K562 (cell line): ENCODE data around the gene ST6GALNAC1. TPM values are rescaled to one million over a fixed set of nuclear protein-coding genes. Genes with fewer than 3 reads are reported as not detected.

ENCODE experiments used
- BHLHE40 ChIP-seq: IDR thresholded peaks from 2 replicates; pipeline ENCODE4 v1.6.1; 2011; ENCODE audit warnings: low read length, improper control_type of control experiment
- CCNT2 ChIP-seq: IDR thresholded peaks from 2 replicates; pipeline ENCODE4 v1.6.1; 2011; ENCODE audit warnings: borderline replicate concordance, low read depth, mild to moderate bottlenecking, moderate library complexity, mixed read lengths, low read length; ENCODE audit not compliant: insufficient read length; ENCODE audit errors: extremely low read depth
- CREB3L1 ChIP-seq: fragments of 450-650 bp; IDR thresholded peaks from 2 replicates; pipeline ENCODE4 v1.6.1; 2014; ENCODE audit warnings: low read depth, mild to moderate bottlenecking, moderate library complexity, borderline replicate concordance
- CREM ChIP-seq: IDR thresholded peaks from 2 replicates; pipeline ENCODE4 v1.6.1; 2014; ENCODE audit warnings: antibody characterized with exemption, low read depth
- EP400 ChIP-seq: fragments of 450-650 bp; IDR thresholded peaks from 2 replicates; pipeline ENCODE4 v1.6.1; 2017; ENCODE audit warnings: antibody characterized with exemption, mild to moderate bottlenecking, moderate library complexity
- HDAC1 ChIP-seq, 2 experiments: fragments of 450-650 bp; IDR thresholded peaks; 2 replicates each; pipeline ENCODE4 v1.6.1; 2016 to 2017; ENCODE audit warnings: inconsistent platforms in 1 of 2, mild to moderate bottlenecking in 1 of 2, moderate library complexity in 1 of 2
- HDAC3 ChIP-seq: fragments of 450-650 bp; IDR thresholded peaks from 2 replicates; pipeline ENCODE4 v1.6.1; 2018; ENCODE audit warnings: borderline replicate concordance, mild to moderate bottlenecking, moderate library complexity; ENCODE audit not compliant: partially characterized antibody
- KAT8 ChIP-seq: fragments of 450-650 bp; IDR thresholded peaks from 2 replicates; pipeline ENCODE4 v1.6.1; 2016; ENCODE audit warnings: low read depth, mild to moderate bottlenecking
- KDM1A ChIP-seq, 2 experiments: fragments of 450-650 bp; IDR thresholded peaks; 2 replicates each; pipeline ENCODE4 v1.6.1; 2016; ENCODE audit warnings: mild to moderate bottlenecking in 2 of 2
- MAFG ChIP-seq: fragments of 450-650 bp; conservative IDR thresholded peaks from 2 replicates; pipeline ENCODE4 v1.6.1; 2016; ENCODE audit warnings: missing genetic modification characterization, missing compliant biosample characterization
- RCOR1 ChIP-seq, 2 experiments: IDR thresholded peaks; 2 replicates each; pipeline ENCODE4 v1.6.1; 2012; ENCODE audit warnings: low read depth in 2 of 2, low read length in 2 of 2, borderline replicate concordance in 1 of 2, improper control_type of control experiment in 1 of 2
- RFX5 ChIP-seq: IDR thresholded peaks from 2 replicates; pipeline ENCODE4 v1.6.1; 2011; ENCODE audit warnings: low read depth, mild to moderate bottlenecking, improper control_type of control experiment, low read length
- SPI1 ChIP-seq: IDR thresholded peaks from 2 replicates; pipeline ENCODE4 v1.6.1; 2011; ENCODE audit warnings: low read depth, low read length, control low read depth, borderline replicate concordance
- TAL1 ChIP-seq: fragments of 450-650 bp; IDR thresholded peaks from 2 replicates; pipeline ENCODE4 v1.6.1; 2016; ENCODE audit warnings: mild to moderate bottlenecking
- TBL1XR1 ChIP-seq, 2 experiments: IDR thresholded peaks; 2 replicates each; pipeline ENCODE4 v1.6.1; 2012; ENCODE audit warnings: improper control_type of control experiment in 2 of 2, low read length in 2 of 2, mild to moderate bottlenecking in 1 of 2
- TEAD1 ChIP-seq, 2 experiments: fragments of 450-650 bp in 1 of 2; sonication (generic) in 1 of 2; formaldehyde crosslinking; IDR thresholded peaks; 2 replicates each; pipeline versions ENCODE4 v1.4.0 to v1.8.0; 2020 to 2022; ENCODE audit warnings: mild to moderate bottlenecking in 2 of 2, missing genetic modification reagents in 1 of 2
- THAP7 ChIP-seq: fragments of 250-450 bp; sonication (Bioruptor Pico); IDR thresholded peaks from 2 replicates; pipeline ENCODE4 v1.5.0; 2021
- YBX1 ChIP-seq: fragments of 450-650 bp; IDR thresholded peaks from 2 replicates; pipeline ENCODE4 v1.7.1; 2016; ENCODE audit warnings: mild to moderate bottlenecking
- ZC3H11A ChIP-seq: IDR thresholded peaks from 2 replicates; pipeline ENCODE4 v1.6.1; 2012; ENCODE audit warnings: low read depth, low read length, improper control_type of control experiment
- ZFPM2 ChIP-seq: fragments of 250-450 bp; sonication (Bioruptor Pico); IDR thresholded peaks from 2 replicates; pipeline ENCODE4 v1.5.1; 2022; ENCODE audit warnings: mild to moderate bottlenecking
- ZNF408 ChIP-seq: fragments of 250-450 bp; sonication (Bioruptor Pico); IDR thresholded peaks from 2 replicates; pipeline ENCODE4 v1.4.0; 2020; ENCODE audit warnings: low read depth, mild to moderate bottlenecking, moderate library complexity
- polyA plus RNA-seq, 8 experiments: library from polyadenylated mRNA; depleted of rRNA in 4 of 8; stranded (reverse) in 5 of 8; unstranded in 3 of 8; fragments of >200 nt; fragmentation: Nextera tagmentation in 2 of 8; fragmentation: Illumina TruSeq in 1 of 8; extraction: Ambion mirVana in 2 of 8; extraction: Trizol in 1 of 8; gene quantifications; 2 replicates each; pipeline versions ENCODE4 v1.2.1 to v1.2.3, GENCODE V29; 2011 to 2014; ENCODE audit warnings: inconsistent platforms in 1 of 8, missing spikeins in 1 of 8
- total RNA-seq, 7 experiments: library from RNA; depleted of rRNA in 6 of 7; stranded (reverse); fragments of >200 nt in 6 of 7; fragmentation: Illumina TruSeq in 2 of 7; extraction: Trizol in 2 of 7; gene quantifications; 2 replicates each; pipeline versions ENCODE4 v1.2.1 to v1.2.3, GENCODE V29; 2011 to 2021; ENCODE audit warnings: low replicate concordance in 1 of 7
- TF ChIP-seq, protein P1 (sequence below), 2 experiments: IDR thresholded peaks in 1 of 2; conservative IDR thresholded peaks in 1 of 2; 2 replicates each; pipeline ENCODE4 v1.6.1; 2016; ENCODE audit warnings: low read depth in 2 of 2, mild to moderate bottlenecking in 1 of 2, missing compliant biosample characterization in 1 of 2, missing genetic modification characterization in 1 of 2, moderate library complexity in 1 of 2
- TF ChIP-seq, protein P2 (sequence below): fragments of 450-650 bp; IDR thresholded peaks from 2 replicates; pipeline ENCODE4 v1.6.1; 2016; ENCODE audit warnings: low read depth, mild to moderate bottlenecking, moderate library complexity

ST6GALNAC1 gene
- total and polyA plus RNA-seq, 9 of the 15 experiments (the other 6 are each of a cell fraction or from before 2014, with no cell fraction given): 20.6 to 68.4 (median 50.5) TPM

DNA sequence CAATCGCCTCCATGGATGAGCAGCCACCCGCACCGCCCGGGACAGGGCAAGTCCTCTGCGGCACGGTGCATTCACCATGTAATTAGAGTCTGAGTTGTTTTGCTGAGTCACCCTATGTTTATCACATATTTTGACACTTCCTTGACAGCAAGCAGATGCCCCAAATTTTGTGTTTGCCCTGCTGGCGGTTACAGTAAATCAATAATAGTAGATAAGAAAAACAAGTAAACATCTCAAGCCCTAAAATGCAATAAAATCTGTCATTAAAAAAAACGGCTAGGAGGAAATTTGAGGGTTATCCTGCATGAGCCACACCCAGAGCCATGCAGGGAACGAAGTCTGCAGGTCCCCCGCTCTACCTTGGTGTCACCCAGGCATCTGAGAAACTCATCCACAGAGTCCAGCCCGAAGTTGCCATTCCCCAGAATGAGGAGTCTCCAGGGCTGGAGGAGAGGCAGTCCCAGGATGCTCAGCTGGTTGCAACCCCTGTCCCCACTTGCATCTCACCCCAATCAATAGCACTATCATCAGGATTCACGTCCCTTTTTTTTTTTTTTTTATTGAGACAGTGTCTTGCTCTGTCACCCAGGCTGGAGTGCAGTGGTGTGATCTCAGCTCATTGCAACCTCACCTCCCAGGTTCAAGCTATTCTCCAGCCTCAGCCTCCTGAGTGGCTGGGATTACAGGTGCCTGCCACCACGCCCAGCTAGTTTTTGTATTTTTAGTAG lies 16.5 kb upstream of the ST6GALNAC1 start (continued):
- TF ChIP-seq, protein P1, sequence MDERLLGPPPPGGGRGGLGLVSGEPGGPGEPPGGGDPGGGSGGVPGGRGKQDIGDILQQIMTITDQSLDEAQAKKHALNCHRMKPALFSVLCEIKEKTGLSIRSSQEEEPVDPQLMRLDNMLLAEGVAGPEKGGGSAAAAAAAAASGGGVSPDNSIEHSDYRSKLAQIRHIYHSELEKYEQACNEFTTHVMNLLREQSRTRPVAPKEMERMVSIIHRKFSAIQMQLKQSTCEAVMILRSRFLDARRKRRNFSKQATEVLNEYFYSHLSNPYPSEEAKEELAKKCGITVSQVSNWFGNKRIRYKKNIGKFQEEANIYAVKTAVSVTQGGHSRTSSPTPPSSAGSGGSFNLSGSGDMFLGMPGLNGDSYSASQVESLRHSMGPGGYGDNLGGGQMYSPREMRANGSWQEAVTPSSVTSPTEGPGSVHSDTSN (CRISPR knock-in tag; IDR thresholded peaks at IDR 0.05; ENCODE audit: low read depth): 0 out of 2 replicates have a peak, but pooled peaks have one; percentile 7
- TF ChIP-seq, protein P1 (tag; conservative IDR thresholded peaks at IDR 0.05; ENCODE audit: low read depth): peak; percentile 96
- no peak for TF ChIP-seq SPI1
- TF ChIP-seq ZFPM2 (CRISPR knock-in tag): no peak
- peak; percentile 47; the same call in 1 of the 2 replicates for TF ChIP-seq CREB3L1
- TF ChIP-seq TAL1: peak; percentile 31; the same call in 1 of the 2 replicates
- no peak for TF ChIP-seq RFX5
- TF ChIP-seq EP400: peak; percentile 42
- TF ChIP-seq MAFG (tag): peak; percentile 100
- no peak for TF ChIP-seq ZC3H11A
- peak; percentile 56 to 76; a peak in 3 of 4 replicates for TF ChIP-seq KDM1A (IDR thresholded peaks at IDR 0.05)
- TF ChIP-seq TEAD1 (CRISPR knock-in tag; IDR thresholded peaks at IDR 0.05): peak in 1 of 2 experiments; percentile 63; a peak in 1 of 4 replicates
- TF ChIP-seq KAT8: no peak
- peak in 1 of 2 experiments; percentile 83; a peak in 1 of 4 replicates for TF ChIP-seq RCOR1 (IDR thresholded peaks at IDR 0.05; ENCODE audit: borderline replicate concordance in 1 of 2, low read depth in 2 of 2, low read length in 2 of 2)
- no peak for TF ChIP-seq YBX1
- TF ChIP-seq, protein P2, sequence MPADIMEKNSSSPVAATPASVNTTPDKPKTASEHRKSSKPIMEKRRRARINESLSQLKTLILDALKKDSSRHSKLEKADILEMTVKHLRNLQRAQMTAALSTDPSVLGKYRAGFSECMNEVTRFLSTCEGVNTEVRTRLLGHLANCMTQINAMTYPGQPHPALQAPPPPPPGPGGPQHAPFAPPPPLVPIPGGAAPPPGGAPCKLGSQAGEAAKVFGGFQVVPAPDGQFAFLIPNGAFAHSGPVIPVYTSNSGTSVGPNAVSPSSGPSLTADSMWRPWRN: peak; percentile 70; the same call in 1 of the 2 replicates
- TF ChIP-seq CREM: no peak
- peak; percentile 57 for TF ChIP-seq BHLHE40
- TF ChIP-seq HDAC3: peak; percentile 61
- peak; percentile 78 for TF ChIP-seq CCNT2
- TF ChIP-seq THAP7: no peak
- peak in 1 of 2 experiments; percentile 77; a peak in 2 of 4 replicates for TF ChIP-seq TBL1XR1 (IDR thresholded peaks at IDR 0.05; ENCODE audit: low read length in 2 of 2)
- no peak for TF ChIP-seq ZNF408
- peak in 1 of 2 experiments; percentile 51; a peak in 1 of 4 replicates for TF ChIP-seq HDAC1 (IDR thresholded peaks at IDR 0.05)
